Activated B cell treated with CpG ODN at 0.5 μM for 24 hours (primary cell): ENCODE measurements around the gene OPN4. TPM values are rescaled to one million over a fixed set of nuclear protein-coding genes. Genes with fewer than 3 reads are reported as not detected.

Experiments used
- ATAC-seq: fragments of 200-7000 bp; cut with Tn5 transposase; one replicate; pipeline ENCODE4 v1.10.0; 2021; ENCODE audit warnings: low read depth, mild to moderate bottlenecking, moderate library complexity
- CTCF ChIA-PET: fragments of 350-600 bp; sonication (Branson Sonifier 250); formaldehyde crosslinking; loops from one replicate; lab custom pipeline; 2021; ENCODE audit warnings: antibody characterized with exemption; lab: Charles Lee
- POLR2A ChIA-PET: fragments of 350-600 bp; sonication (Branson Sonifier 250); formaldehyde crosslinking; loops from one replicate; lab custom pipeline; 2021; ENCODE audit warnings: antibody characterized with exemption; lab: Charles Lee
- DNase-seq: peaks from one replicate; pipeline ENCODE4 v3.0.0; 2022
- H3K27ac Mint-ChIP-seq: one replicate; pipeline ENCODE4 v1.8.0; 2020; ENCODE audit warnings: mixed read lengths
- H3K27me3 Mint-ChIP-seq: one replicate; pipeline ENCODE4 v1.8.0; 2021; ENCODE audit warnings: mixed read lengths
- H3K36me3 Mint-ChIP-seq: one replicate; pipeline ENCODE4 v1.8.0; 2021; ENCODE audit warnings: low read depth, mixed read lengths
- H3K4me1 Mint-ChIP-seq: one replicate; pipeline ENCODE4 v1.8.0; 2021; ENCODE audit warnings: mixed read lengths
- H3K4me3 Mint-ChIP-seq: one replicate; pipeline ENCODE4 v1.8.0; 2020; ENCODE audit warnings: mild to moderate bottlenecking, mixed read lengths
- H3K9me3 Mint-ChIP-seq: one replicate; pipeline ENCODE4 v1.8.0; 2020; ENCODE audit warnings: mixed read lengths
- CTCF ChIP-seq: fragments of 200-600 bp; IDR thresholded peaks from one replicate; pipeline ENCODE4 v1.8.0; 2022; ENCODE audit warnings: antibody characterized with exemption, mild to moderate bottlenecking
- intact Hi-C: fragments of 100-400 bp; cut with micrococcal nuclease; formaldehyde crosslinking; loops from one replicate; pipeline ENCODE4 v1.15.1; 2024
- total RNA-seq: library from RNA; stranded (reverse); gene quantifications from 2 replicates; pipeline ENCODE4 v1.2.3, GENCODE V29; 2022

OPN4 gene
- total RNA-seq, 1 donor from 2014 or later: not detected

- ATAC-seq (no peak), DNase-seq (no peak)
- Mint-ChIP-seq H3K27ac (no peak overlapping the region), H3K9me3 (no peaks in the 10 kb centered on the region), H3K36me3 (no peaks in the 10 kb centered on the region), H3K27me3 (no peaks in the 10 kb centered on the region), H3K4me3 (no peak overlapping the region), H3K4me1 (no peaks in the 10 kb centered on the region)
- ChIA-PET CTCF (interaction anchor here (0.8 to 2.8 kb wide), 9 partner anchors 9 to 212 kb away, joined by 3 to 31 read pairs (median 4); no protein-coding TSS in a partner anchor), POLR2A (no interaction called here)
- no peak for TF ChIP-seq CTCF
- intact Hi-C loops: loop anchor here (1.0 to 5.0 kb wide), 2 partner anchors 205 to 292 kb away; no protein-coding TSS in a partner anchor
Observed at GRCh38 chr10:86693721-86694369, 39.5 kb downstream of the OPN4 start.

GRCh38 chr10:86698207-86698940 lies 44.0 kb downstream of the OPN4 start:
- Mint-ChIP-seq H3K4me1 (no peaks in the 10 kb centered on the region), H3K4me3 (no peak overlapping the region), H3K27ac (no peak overlapping the region), H3K9me3 (no peaks in the 10 kb centered on the region), H3K27me3 (no peaks in the 10 kb centered on the region), H3K36me3 (no peaks in the 10 kb centered on the region)
- POLR2A ChIA-PET: no interaction called here
- DNase-seq: no peak
- no peak for TF ChIP-seq CTCF
- ATAC-seq: no peak
- intact Hi-C loops: no loop called here
- CTCF ChIA-PET: no interaction called here

GRCh38 chr10:86699125-86699524 lies 44.8 kb downstream of the OPN4 start:
- ATAC-seq (no peak), DNase-seq (no peak)
- no peaks in the 10 kb centered on the region for H3K9me3 Mint-ChIP-seq
- no peaks in the 10 kb centered on the region for H3K4me1 Mint-ChIP-seq
- ChIA-PET CTCF (no interaction called here), POLR2A (no interaction called here)
- no peak overlapping the region for H3K27ac Mint-ChIP-seq
- no peak overlapping the region for H3K4me3 Mint-ChIP-seq
- TF ChIP-seq CTCF: no peak
- no peaks in the 10 kb centered on the region for H3K27me3 Mint-ChIP-seq
- intact Hi-C loops: no loop called here
- no peaks in the 10 kb centered on the region for H3K36me3 Mint-ChIP-seq

GRCh38 chr10:86699541-86699940 lies 45.2 kb downstream of the OPN4 start:
- H3K4me1 Mint-ChIP-seq: no peaks in the 10 kb centered on the region
- ChIA-PET CTCF (no interaction called here), POLR2A (no interaction called here)
- no peak for ATAC-seq
- no peak for DNase-seq
- no peaks in the 10 kb centered on the region for H3K36me3 Mint-ChIP-seq
- TF ChIP-seq CTCF: no peak
- no peak overlapping the region for H3K27ac Mint-ChIP-seq
- no peaks in the 10 kb centered on the region for H3K27me3 Mint-ChIP-seq
- H3K9me3 Mint-ChIP-seq: no peaks in the 10 kb centered on the region
- H3K4me3 Mint-ChIP-seq: no peak overlapping the region
- intact Hi-C loops: no loop called here

GRCh38 chr10:86699991-86700840 lies 45.9 kb downstream of the OPN4 start:
- ATAC-seq (no peak), DNase-seq (no peak)
- intact Hi-C loops: no loop called here
- Mint-ChIP-seq H3K27me3 (no peaks in the 10 kb centered on the region), H3K27ac (no peak overlapping the region), H3K9me3 (no peaks in the 10 kb centered on the region), H3K4me1 (no peaks in the 10 kb centered on the region), H3K36me3 (no peaks in the 10 kb centered on the region), H3K4me3 (no peak overlapping the region)
- POLR2A ChIA-PET: no interaction called here
- CTCF ChIA-PET: no interaction called here
- TF ChIP-seq CTCF: no peak
